Cardiac fibroblast (primary cell): Measurements from ENCODE around the gene RBMS3.

Experiments used
- DNase-seq, 2 donors: peaks; one replicate each; pipeline versions ENCODE4 v3.0.0 to v3.0.0-alpha.2; 2010; ENCODE audit warnings: low read depth in 2 of 2
- H3K4me3 ChIP-seq, 2 donors: replicated peaks in 1 of 2; 1 replicate in 1 of 2; 2 replicates in 1 of 2; pipeline ENCODE4 v1.5.1; 2011; ENCODE audit warnings: low read depth in 2 of 2, low read length in 2 of 2, mild to moderate bottlenecking in 2 of 2, moderate library complexity in 1 of 2
- CTCF ChIP-seq: IDR thresholded peaks from one replicate; pipeline ENCODE4 v1.5.1; 2011; ENCODE audit warnings: low read depth, mild to moderate bottlenecking, low read length, inconsistent platforms

The RBMS3 gene

GRCh38 chr3:29301332-29302019 is 20.6 kb downstream of the RBMS3 start:
- no peak for TF ChIP-seq CTCF
- H3K4me3 ChIP-seq, result no peak overlapping the region
- no peak for DNase-seq

GRCh38 chr3:29302619-29303018 is 21.7 kb downstream of the RBMS3 start:
- TF ChIP-seq CTCF, result no peak
- no peak overlapping the region for H3K4me3 ChIP-seq

GRCh38 chr3:29307295-29307694 is 26.4 kb downstream of the RBMS3 start:
- no peak for DNase-seq
- H3K4me3 ChIP-seq, result no peak overlapping the region
- TF ChIP-seq CTCF, result no peak

More at GRCh38 chr3:29302619-29303018, 21.7 kb downstream of the RBMS3 start:
- DNase-seq, result no peak

GRCh38 chr3:29310865-29311264 is 30.0 kb downstream of the RBMS3 start:
- DNase-seq, result no peak
- no peak for TF ChIP-seq CTCF
- H3K4me3 ChIP-seq, result no peak overlapping the region

- TF ChIP-seq CTCF, result no peak
- DNase-seq, result no peak
Observed at GRCh38 chr3:29311795-29312194, 30.9 kb downstream of the RBMS3 start.

GRCh38 chr3:29312395-29312794 is 31.5 kb downstream of the RBMS3 start:
- TF ChIP-seq CTCF, result no peak
- no peak overlapping the region for H3K4me3 ChIP-seq
- no peak for DNase-seq

More at GRCh38 chr3:29311795-29312194, 30.9 kb downstream of the RBMS3 start:
- H3K4me3 ChIP-seq, result no peak overlapping the region
